Anterior cingulate cortex (tissue), 58 donors: ENCODE measurements around the gene ST6GALNAC5.
A peak's percentile ranks its signal among the peaks of the same experiment; 100 is the strongest.
"Not testable (repeated sequence)": the region's sequence is repeated elsewhere in the genome, so short reads cannot be mapped to it uniquely, and the experiment has no call there.

ENCODE experiments used
- DNase-seq, 58 donors: peaks; one replicate each; lab custom pipeline; 2025; lab: John Stamatoyannopoulos, UW

Gene ST6GALNAC5

DNA sequence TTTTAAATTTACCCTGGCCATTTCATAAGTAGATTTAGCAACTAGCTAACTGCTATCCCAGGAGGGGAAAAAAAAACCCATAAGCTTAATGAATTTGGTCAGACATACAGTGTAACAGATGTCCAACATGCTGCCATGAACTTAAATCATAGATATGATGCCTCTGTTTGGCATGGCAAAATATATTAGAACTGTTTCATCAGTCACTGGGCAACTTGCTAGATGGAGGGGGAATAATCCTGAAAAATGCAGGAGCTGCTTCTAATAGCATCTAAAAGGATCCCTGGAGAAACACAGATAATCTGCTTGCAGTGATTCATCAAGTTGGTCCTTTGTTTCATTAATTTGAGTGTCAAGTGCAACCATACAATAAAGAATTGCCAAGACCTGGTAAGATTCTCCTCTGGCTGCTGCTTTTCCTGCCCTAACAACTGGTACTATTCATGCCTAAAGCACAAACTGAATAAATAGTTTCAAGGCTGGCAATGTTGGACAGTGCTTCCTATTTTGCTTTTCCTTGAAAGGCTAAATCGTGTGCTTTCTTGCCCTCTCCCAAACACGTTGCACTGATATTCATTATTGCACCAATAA is 1.5 kb upstream of the ST6GALNAC5 start:
- DNase-seq, result no peak

DNA sequence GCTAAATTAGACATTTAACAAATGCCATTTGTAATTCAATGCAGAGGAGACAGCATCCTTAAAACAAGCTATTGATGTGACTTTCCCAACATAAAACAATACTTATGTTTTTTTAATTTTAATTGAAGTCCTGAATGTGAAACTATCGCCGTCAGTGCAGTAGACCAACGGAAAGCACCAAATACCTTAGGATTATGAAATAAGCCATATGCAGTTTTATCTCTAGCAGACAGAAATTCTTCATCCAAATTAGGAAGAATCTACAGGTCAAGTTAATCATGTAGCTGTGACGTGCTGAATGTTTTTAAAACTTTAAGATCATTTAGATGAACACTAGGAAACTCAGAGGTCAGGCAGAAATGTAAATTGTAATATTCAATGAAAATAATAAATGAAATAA is 714 bp upstream of the ST6GALNAC5 start:
- DNase-seq, result no peak

DNA sequence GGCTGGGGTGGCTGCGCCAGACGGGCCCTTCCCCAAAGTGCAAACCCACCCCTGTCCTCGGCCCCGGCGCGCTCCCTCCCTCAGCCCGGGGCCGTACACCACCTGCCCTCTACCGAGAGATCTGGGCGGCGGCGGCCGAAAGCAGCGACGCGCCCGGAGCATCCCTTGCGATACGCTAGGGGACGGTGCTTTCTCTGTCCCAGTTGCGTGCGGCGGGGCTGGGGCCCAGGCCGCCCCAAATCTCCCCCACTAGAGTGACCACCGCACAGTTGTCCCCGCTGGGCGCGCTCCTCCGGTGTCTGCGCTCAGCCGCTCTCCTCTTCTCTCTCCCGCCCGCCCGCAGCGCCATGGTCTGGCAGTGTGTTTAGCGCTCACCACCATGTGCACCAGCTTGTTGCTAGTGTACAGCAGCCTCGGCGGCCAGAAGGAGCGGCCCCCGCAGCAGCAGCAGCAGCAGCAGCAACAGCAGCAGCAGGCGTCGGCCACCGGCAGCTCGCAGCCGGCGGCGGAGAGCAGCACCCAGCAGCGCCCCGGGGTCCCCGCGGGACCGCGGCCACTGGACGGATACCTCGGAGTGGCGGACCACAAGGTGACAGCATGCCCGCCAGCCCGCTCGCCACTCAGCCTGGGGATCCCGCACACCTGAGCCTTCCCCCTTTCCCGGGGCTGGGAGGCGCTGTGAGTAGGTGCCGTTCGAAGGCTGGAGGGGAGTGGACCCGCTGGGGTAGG is 1.0 kb downstream of the ST6GALNAC5 start:
- peak in 45 of 58 donors; percentile 9 to 71 (median 43) for DNase-seq

DNA sequence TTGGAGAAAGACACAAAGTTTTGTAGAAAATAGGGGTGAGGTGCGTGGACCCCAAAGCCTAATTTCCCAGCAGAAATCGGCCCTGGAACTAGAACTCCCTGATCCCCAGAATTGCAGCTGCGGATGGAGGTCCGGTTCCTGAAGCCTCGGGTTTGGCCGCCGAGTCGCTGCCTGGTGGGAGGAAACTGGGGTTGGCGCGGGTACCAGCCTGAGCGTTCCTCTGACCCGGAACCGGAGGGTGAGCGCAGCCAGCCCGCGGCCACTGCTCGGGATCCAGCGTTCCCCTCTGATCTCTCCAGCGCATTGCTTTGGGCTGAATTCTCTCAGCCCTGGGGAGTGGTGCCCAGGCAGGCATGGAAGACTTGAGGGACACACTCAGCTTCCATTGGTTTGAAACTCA is 1.6 kb downstream of the ST6GALNAC5 start:
- DNase-seq, result peak in 15 of 58 donors; percentile 1 to 40 (median 7)

DNA sequence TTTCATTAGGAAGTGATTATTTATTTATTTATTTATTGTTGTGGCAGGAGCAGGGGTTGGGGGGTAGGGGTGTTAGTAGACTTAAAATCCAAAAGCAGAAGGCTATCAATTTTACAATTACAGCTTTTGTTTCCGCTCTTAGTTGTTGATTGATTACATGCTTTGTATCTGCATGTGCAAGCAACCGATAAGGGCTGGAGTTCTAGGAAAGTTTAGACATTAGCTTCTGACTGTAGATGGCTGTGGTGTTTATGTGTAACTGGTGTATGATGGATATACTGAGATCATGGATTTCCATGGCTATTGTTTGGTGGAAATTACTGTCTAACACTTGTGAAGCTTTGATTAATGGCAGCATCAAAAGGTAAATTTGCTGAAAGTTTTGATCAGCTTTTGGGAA is 2.8 kb downstream of the ST6GALNAC5 start:
- no peak for DNase-seq

DNA sequence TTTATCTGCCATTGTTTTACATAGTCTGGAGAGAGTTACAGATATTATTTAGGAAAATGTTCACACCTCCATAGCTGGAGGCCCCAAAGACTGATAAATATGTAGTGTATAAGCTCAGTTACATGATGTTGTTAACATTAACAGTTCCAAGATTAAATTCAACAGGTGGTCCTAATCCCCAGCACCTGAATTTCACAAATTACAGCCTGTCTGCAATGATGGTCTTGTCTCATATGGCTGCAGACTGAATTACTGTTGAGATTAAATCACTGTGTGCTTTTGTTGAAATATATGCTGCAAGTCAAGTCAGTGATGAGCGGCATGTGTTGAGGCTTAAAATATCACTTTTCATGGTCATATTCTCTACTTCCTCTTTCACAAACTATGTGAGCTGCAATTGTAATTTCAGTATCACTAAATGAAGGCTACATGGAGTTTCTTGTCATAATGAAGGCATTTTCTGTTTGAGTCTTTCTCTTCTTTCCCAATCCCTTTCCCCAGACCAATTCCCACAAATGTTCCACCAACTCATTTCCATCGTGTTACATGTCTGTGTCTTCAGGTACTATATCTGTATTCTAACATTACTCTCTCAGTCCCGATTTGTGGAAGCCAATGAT is 4.2 kb downstream of the ST6GALNAC5 start:
- DNase-seq, result no peak

DNA sequence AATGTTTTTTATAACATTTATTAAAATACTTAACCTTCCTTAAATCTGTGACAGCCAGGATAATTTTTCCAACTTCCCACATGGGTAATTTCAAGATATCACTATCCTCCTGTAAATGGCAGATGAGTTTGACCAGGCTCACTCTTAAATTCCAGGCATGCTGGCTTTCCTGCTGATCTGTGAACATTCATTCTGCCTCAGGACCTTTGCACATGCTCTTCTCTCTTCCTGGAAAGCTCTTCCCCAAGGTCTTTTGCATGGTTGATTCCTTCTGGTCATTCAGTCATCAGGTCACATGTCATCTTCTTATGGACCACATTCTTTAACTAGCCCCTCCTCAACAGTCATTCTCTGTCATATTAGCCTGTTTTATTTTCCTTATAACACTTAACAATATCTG is 5.7 kb downstream of the ST6GALNAC5 start:
- DNase-seq, result no peak

DNA sequence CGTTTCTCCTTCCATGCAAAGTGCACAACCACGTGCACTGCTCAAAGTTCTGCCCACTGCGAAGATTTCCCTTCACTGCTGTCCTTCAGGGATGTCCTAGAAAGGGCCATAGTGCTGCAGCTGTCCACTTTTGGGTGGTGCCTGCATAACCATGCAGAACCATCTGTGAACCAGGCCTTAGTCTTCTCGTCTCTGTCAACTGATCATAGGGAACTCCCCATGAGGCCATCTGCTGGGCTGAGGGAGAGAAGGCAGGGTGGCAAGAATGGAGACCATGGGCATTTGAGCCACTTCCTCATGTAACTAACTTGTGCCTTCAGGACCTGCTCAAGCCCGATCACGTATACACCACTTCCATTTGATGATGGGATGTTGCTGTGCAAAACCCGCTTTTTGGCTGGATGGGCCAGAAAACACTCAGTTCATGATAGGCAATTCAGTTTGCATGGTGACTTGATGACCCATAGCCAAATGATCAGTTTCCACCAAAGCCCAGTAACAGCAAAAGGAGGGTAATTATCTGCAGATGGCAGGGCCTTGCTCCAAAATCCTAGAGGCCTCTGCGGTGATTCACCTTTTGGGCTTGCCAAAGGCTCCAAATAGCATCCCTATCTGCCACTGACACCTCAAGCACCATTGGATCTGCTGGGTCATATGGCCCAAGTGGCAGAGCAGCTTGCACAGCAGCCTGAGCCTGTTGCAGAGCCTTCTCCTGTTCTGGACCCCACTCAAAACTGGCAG is 9.5 kb downstream of the ST6GALNAC5 start:
- no peak for DNase-seq

DNA sequence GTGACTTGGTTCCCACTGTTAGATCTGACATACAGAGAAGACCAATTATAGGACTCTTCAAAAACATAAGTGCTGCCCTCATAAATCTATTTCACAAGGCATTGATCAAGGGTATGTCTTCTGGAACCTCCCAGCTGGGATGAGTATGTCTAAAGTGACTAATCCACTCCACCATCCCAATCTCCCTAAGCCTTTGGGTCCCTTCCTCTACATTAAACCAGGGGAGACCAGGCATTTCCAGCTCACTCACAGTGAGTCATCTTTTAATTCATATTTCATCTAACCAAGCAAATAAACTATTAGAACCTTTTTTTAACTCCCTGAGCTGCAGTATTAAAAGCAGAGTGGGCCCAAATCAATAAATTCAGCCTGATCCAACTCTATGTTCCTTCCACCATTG is 11.7 kb downstream of the ST6GALNAC5 start:
- DNase-seq, result not testable (repeated sequence)

DNA sequence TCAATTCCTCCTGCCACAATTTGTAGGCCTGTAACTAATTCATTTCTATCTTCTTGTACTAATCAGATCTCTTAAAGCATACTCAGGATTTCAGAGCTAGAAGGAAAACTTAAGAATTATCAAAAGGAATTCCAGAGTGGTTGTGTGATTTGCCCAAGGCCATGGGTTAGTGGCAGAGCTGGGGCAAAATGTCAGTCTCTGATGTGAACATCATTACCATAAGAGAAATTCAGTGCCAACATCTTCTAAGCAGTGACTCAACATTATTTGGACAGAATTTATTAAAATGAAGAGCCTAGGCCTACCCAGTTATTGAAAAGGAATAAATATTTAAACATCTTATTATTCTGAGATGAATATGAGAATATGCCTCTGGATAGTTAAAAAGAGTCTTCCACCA is 14.5 kb downstream of the ST6GALNAC5 start:
- DNase-seq, result no peak

DNA sequence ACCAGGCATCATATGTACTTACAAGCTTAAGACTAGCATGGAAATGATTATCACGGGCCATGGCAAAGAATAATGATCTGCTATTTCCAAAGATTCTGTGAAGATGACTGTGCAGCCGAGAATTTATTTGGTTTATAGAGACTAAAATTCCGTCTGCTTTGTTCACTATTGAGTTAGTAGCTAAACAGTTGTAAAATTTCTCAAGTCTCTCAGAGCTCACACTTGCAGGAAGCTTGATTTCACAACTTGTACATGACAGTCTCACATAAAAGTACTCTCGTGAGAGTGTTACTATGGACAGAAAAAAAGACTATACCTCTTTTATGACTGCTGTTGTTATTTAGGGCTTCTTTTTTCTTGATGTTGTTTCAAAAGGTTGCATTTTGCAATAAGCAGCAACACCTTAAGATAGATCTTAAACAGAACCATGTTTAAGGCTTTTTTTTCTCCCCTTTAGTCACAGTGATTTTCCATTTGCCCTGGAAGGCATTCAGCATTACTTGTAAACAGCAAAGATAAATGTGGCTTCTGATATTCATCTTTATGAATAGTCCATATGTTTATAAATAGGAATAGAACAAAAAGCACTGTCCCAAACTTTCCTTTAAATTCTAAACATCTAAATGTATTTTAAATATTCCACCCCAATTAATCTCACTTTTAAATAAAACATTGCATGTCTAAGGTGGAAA is 24.8 kb downstream of the ST6GALNAC5 start:
- DNase-seq, result no peak

DNA sequence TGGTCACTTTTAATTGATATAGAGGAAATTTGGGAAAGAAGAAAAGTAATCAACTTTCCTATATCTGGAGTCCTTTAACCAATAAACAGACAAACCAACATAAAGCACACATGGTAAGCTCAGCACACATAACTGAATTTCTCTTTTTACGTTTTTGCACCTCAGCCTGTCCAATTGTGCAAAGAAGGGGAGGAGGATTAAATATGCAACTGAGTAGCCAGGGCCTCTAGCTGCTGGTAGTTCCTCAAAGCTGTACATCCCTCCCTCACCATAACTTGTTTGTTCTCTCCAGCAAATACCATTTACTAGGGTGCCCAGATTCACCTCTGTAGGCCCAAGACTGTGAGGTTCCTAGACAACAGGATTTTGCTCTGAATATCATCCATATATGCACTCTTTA is 25.4 kb downstream of the ST6GALNAC5 start:
- DNase-seq, result no peak

DNA sequence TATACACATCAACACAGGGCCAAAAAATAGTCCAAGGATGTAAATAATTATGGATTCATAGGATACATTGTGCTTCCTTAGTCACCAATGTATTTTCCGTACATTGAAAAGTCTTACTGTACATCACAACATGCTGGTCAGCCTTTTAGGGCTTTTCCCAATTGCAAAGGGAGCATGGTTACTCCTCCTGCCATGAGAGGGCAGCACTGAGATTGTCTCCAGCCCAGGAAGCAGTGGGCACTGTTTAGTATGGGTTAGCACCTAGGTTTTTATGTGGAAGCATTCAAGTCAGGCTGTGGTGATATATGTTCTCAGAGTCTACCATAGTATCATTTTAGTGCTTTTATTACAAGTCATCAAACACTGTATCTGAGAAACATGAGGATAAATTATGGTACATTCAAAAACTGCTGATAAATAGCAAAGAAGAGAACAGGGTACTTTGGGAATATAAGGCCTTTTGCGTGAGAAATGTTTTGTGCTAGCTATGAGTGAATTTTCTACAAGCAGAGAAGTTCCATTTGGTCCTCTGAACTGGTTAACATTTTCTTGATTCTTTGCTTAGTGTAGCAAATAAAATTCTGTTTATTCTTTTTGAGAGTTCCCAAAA is 34.0 kb downstream of the ST6GALNAC5 start:
- DNase-seq, result peak in 6 of 58 donors; percentile 1 to 4 (median 2)

DNA sequence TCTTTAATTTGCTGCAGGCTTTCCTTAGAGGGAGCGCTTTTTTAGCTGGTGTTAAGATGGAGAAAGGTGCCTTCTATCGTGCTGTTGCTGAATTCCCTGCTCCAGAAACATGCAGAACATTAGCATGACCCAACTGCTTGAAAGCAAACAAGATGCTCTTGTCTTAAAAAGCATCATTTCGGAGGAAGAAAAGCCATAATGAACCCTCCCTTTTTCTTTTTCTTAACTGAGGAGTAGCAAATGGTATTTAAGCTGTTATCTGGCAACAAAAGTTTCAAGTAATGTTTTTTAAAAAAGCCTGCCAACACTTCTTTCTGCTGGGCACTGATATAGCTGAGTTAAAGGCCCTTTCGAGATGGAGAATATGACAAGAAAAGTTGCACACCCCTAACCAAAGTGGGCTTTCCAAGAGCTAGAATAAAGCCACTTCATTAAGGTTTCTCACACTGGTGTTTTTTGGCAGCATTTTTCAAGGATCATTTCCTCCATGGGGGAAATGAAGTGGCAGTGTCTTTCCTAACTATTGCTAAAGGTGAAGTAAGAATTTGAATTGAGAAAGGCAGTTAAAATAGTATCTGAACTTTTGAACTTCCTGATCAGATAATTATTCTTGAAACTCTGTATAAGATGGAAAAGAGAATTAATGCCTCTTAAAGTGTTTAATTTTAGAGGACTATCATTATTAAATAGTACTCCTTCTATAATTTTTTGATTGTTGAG is 38.8 kb downstream of the ST6GALNAC5 start:
- no peak for DNase-seq

DNA sequence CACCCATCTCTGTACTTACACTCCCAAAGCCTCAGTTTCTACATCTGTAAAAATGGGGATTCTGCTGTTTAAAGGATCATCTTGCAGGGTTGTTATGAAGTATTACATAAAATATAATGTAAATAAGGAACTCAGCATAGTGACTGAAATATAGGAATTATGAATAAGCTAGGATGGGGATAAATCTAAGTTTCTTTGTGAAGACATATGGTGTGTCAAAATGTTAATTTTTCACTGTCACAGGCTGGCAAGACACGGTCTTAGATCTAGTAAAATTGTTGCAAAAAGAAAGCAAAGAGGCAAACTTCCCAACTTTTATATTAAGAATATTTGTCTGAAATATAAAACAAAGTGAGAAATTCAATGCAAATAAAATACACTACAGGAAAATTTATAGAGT is 42.0 kb downstream of the ST6GALNAC5 start:
- DNase-seq, result no peak

DNA sequence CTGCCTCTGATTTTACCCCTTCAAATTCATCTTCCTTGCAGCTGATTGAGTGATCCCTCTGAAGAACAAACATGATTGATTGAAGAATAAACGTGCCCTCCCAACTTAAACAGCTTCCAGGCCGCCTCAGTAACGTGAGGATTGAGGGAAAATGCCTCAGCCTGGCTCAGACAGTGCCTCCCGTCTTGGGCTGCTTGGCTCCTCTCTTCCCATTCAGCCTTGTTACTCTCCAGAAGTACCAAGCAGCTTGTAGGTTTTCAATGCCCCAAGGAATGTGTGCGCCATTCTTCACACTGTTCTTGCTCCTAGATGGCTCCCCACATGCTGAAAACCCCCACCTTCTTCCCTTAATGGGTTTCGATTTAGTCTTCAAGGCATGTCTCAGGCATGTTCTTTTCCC is 51.8 kb downstream of the ST6GALNAC5 start:
- no peak for DNase-seq

DNA sequence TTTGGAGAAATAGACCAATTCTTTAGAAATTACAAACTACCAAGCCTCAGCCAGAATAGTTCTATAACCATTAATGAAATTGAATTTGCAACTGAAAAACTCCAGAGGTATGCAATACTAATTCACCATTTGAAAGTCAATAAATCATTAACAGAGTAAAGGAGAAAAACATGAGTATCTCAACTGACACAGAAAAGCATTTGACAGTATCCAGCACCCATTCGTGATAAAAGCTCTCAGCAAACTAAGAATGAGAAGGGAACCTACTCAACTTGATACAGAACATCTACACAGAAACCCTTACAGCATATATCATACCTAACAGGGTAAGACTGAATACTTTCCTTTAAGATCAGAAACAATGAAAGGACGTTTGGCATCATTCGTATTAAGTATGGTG is 54.3 kb downstream of the ST6GALNAC5 start:
- DNase-seq, result no peak

DNA sequence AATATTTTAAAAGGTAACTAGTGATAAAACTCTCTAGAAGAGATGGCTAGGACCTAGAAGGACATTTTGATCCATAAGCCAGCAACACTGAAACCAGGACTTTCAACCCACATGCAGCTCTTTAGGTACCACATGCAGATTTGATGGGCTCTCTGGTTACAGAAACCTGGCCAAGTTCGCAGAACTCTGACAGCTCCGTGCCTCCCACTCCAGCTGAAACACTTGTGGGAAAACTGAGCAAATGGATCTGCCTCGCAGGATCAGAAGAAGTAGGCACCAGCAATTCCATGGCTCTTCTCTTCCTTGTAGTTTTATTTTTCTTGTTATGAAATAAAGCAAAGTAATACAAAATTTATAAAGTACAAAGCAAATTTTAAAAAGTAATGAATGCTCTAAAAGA is 58.5 kb downstream of the ST6GALNAC5 start:
- peak in 1 of 58 donors; percentile 14 for DNase-seq

DNA sequence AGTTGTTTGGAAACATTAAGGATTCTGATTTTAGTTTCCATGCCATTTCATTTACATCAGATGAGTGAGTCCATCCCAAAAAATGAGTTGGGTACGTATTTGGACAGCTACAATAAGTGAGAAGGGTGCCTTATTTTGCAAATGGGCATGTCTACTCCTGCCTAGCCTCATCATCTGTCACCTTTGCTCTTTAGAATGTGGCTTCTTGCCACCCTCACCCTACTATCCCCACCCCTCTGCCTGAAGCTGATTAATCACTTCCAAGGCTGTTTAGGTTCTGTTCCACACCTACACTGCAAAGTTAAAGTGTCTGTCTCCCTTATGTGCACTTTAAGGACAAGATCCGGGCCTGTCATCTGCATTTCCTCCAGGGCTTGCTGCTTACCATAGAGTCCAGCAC is 61.2 kb downstream of the ST6GALNAC5 start:
- DNase-seq, result no peak

DNA sequence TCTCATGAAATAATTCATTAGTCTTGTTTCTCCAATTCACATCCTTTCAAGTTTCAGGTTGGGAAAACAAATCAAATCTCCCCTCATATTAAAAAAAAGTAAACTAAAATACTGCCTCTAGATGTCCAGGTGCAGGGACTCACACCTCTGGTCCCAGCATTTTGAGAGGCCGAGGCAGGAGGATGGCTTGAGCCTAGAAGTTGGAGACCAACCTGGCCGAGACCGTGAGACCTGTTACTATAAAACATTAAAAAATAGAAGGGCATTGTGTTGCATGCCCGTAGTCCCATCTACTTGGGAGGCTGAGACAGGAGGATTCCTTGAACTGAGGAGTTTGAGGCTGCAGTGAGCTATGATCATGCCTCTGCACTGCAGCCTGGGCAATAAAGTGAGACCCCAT is 61.9 kb downstream of the ST6GALNAC5 start:
- DNase-seq, result no peak
